ENCODE data around the gene KCND2.

- TF ChIP-seq CTCF (conservative IDR thresholded peaks at IDR 0.05) (no peak), EZH2 (IDR thresholded peaks at IDR 0.05; ENCODE audit: low read depth) (no peak)
Measured at GRCh38 chr7:120783721-120784120, 510.7 kb downstream of the KCND2 start.
